RWPE2 (cell line): Measurements from ENCODE around the gene TMEM86A.

ENCODE experiments used
- ATAC-seq: fragments of 200-7000 bp; cut with Tn5 transposase; 3 replicates; pipeline ENCODE4 v1.9.1; 2021; ENCODE audit warnings: low read depth
- DNase-seq: peaks from one replicate; pipeline ENCODE4 v3.0.0-alpha.2; 2020; ENCODE audit warnings: low spot score
- H3K27ac ChIP-seq: fragments of 450-650 bp; 2 replicates; pipeline ENCODE4 v1.5.1; 2017; ENCODE audit warnings: mild to moderate bottlenecking; ENCODE audit not compliant: poor library complexity, severe bottlenecking
- H3K27me3 ChIP-seq: fragments of 250-450 bp; sonication (Bioruptor Pico); 2 replicates; pipeline ENCODE4 v1.5.1; 2021; ENCODE audit warnings: mild to moderate bottlenecking, moderate library complexity; ENCODE audit not compliant: insufficient read depth, poor library complexity, severe bottlenecking
- H3K36me3 ChIP-seq: fragments of 250-450 bp; sonication (Bioruptor Pico); 2 replicates; pipeline ENCODE4 v1.5.1; 2020; ENCODE audit warnings: low read depth, mild to moderate bottlenecking, moderate library complexity
- H3K4me1 ChIP-seq: fragments of 250-450 bp; sonication (Bioruptor Pico); 2 replicates; pipeline ENCODE4 v1.5.1; 2021; ENCODE audit warnings: mild to moderate bottlenecking, moderate library complexity; ENCODE audit not compliant: insufficient read depth, poor library complexity, severe bottlenecking
- H3K4me3 ChIP-seq: fragments of 250-450 bp; sonication (Bioruptor Pico); 2 replicates; pipeline ENCODE4 v1.5.1; 2021; ENCODE audit warnings: mild to moderate bottlenecking, moderate library complexity; ENCODE audit not compliant: severe bottlenecking
- H3K9me3 ChIP-seq: fragments of 250-450 bp; sonication (Bioruptor Pico); 2 replicates; pipeline ENCODE4 v1.5.1; 2021; ENCODE audit warnings: mild to moderate bottlenecking, moderate library complexity; ENCODE audit not compliant: severe bottlenecking
- TF ChIP-seq, protein P1 (sequence below): fragments of 450-650 bp; IDR thresholded peaks from one replicate; pipeline ENCODE4 v1.5.1; 2017; ENCODE audit warnings: mild to moderate bottlenecking, moderate library complexity; ENCODE audit not compliant: poor library complexity, severe bottlenecking

Gene TMEM86A

GRCh38 chr11:18707811-18708340 is 9.3 kb downstream of the TMEM86A start:
- DNase-seq (no peak), ATAC-seq (no peak)
- TF ChIP-seq, protein P1, sequence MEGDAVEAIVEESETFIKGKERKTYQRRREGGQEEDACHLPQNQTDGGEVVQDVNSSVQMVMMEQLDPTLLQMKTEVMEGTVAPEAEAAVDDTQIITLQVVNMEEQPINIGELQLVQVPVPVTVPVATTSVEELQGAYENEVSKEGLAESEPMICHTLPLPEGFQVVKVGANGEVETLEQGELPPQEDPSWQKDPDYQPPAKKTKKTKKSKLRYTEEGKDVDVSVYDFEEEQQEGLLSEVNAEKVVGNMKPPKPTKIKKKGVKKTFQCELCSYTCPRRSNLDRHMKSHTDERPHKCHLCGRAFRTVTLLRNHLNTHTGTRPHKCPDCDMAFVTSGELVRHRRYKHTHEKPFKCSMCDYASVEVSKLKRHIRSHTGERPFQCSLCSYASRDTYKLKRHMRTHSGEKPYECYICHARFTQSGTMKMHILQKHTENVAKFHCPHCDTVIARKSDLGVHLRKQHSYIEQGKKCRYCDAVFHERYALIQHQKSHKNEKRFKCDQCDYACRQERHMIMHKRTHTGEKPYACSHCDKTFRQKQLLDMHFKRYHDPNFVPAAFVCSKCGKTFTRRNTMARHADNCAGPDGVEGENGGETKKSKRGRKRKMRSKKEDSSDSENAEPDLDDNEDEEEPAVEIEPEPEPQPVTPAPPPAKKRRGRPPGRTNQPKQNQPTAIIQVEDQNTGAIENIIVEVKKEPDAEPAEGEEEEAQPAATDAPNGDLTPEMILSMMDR: no peak
- H3K9me3 ChIP-seq: no peaks in the 10 kb centered on the region
- no peaks in the 10 kb centered on the region for H3K4me1 ChIP-seq
- no peak overlapping the region for H3K27ac ChIP-seq
- H3K27me3 ChIP-seq: peaks cover 27% of the 10 kb centered on the region
- no peaks in the 10 kb centered on the region for H3K36me3 ChIP-seq
- no peak overlapping the region for H3K4me3 ChIP-seq

- H3K27me3 ChIP-seq: peaks cover 26% of the 10 kb centered on the region
- H3K4me3 ChIP-seq: no peak overlapping the region
- no peaks in the 10 kb centered on the region for H3K9me3 ChIP-seq
- no peak overlapping the region for H3K27ac ChIP-seq
- TF ChIP-seq, protein P1: no peak
- no peaks in the 10 kb centered on the region for H3K36me3 ChIP-seq
- no peaks in the 10 kb centered on the region for H3K4me1 ChIP-seq
- ATAC-seq: no peak
- DNase-seq: no peak
These were observed 10.8 kb downstream of the TMEM86A start for GRCh38 chr11:18709414-18709813.

GRCh38 chr11:18710545-18710944 is 12.0 kb downstream of the TMEM86A start:
- Histone ChIP-seq H3K36me3 (no peaks in the 10 kb centered on the region), H3K4me3 (no peak overlapping the region), H3K27ac (no peak overlapping the region), H3K27me3 (peaks cover 22% of the 10 kb centered on the region), H3K9me3 (no peaks in the 10 kb centered on the region), H3K4me1 (no peaks in the 10 kb centered on the region)
- ATAC-seq (no peak), DNase-seq (no peak)
- TF ChIP-seq, protein P1: no peak

GRCh38 chr11:18713646-18714442 is 15.3 kb downstream of the TMEM86A start:
- Histone ChIP-seq H3K9me3 (no peaks in the 10 kb centered on the region), H3K27me3 (no peaks in the 10 kb centered on the region), H3K27ac (no peak overlapping the region), H3K4me3 (no peak overlapping the region), H3K4me1 (no peaks in the 10 kb centered on the region), H3K36me3 (no peaks in the 10 kb centered on the region)
- no peak for DNase-seq
- no peak for ATAC-seq
- TF ChIP-seq, protein P1: no peak

DNA sequence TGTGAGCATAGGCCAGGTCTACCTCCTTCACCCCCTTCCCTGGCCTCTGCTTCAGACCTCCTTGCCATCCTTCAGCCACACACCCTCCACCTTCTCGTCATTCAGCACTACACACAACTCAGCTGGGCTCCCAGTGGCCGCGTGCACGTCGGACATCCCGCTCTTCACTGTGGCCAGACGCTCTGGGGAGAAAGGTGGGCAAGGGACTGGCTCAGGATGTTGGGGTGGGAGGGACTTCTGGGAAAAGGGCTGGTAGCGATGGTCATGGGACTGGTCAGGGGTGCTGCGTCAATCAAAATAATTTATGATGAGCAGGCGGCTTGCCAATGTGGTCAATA is 15.8 kb downstream of the TMEM86A start:
- DNase-seq: no peak
- Histone ChIP-seq H3K27ac (no peak overlapping the region), H3K27me3 (no peaks in the 10 kb centered on the region), H3K9me3 (no peaks in the 10 kb centered on the region), H3K36me3 (no peaks in the 10 kb centered on the region), H3K4me1 (no peaks in the 10 kb centered on the region), H3K4me3 (no peak overlapping the region)
- ATAC-seq: no peak
- TF ChIP-seq, protein P1: no peak
